Adrenal gland (tissue), 5 donors: ENCODE data around the gene ACTN2.

Source experiments
- CTCF ChIP-seq, 6 experiments: fragments of 450-650 bp in 4 of 6; fragments of 200-600 bp in 2 of 6; sonication (generic) in 1 of 6; IDR thresholded peaks; 1 replicate in 5 of 6; 2 replicates in 1 of 6; pipeline versions ENCODE4 v1.5.1 to v1.8.0; 2016 to 2021; ENCODE audit warnings: antibody characterized with exemption in 6 of 6, mild to moderate bottlenecking in 2 of 6, moderate library complexity in 1 of 6
- POLR2A ChIP-seq, 2 donors: fragments of 450-650 bp; IDR thresholded peaks; one replicate each; pipeline ENCODE4 v1.6.1; 2017; ENCODE audit warnings: antibody characterized with exemption in 2 of 2, mild to moderate bottlenecking in 2 of 2, moderate library complexity in 1 of 2
- donor health status: DM: no; HTN: no; CAD: no.

DNA sequence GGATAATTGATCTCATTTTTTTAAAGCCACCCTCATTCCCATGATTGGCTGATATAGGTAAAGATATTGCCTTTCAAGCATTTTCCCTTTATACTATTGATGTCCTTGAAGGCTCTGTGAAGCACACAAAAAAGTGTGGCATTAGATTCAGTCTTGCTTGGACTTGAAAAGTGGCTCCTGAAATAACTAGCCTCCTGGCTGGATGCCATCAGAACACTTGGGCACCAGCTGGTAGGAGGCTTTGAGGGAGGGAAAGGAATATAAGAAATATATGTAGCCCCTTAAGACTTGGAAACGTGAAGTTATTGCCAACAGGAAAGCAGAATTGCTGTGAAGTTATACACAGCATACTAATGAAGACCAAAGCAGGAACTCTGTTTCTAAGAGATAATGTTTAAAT is 122.8 kb downstream of the ACTN2 start:
- TF ChIP-seq CTCF (IDR thresholded peaks at IDR 0.05) (no peak), POLR2A (IDR thresholded peaks at IDR 0.05) (no peak)
